ENCODE measurements around the gene BTNL9. TPM values are rescaled to one million over a fixed set of nuclear protein-coding genes. Genes with fewer than 3 reads are reported as not detected.
"Not testable (repeated sequence)": the region's sequence is repeated elsewhere in the genome, so short reads cannot be mapped to it uniquely, and the experiment has no call there.

Gene BTNL9
- total RNA-seq, 1 donor from 2014 or later, result 0.07 TPM

- no peak for DNase-seq (ENCODE audit: low read depth, low spot score)
Measured at GRCh38 chr5:181099602-181100086, 59.6 kb downstream of the BTNL9 start.

- no peak for DNase-seq (ENCODE audit: low read depth, low spot score)
Measured at GRCh38 chr5:181100121-181100875, 60.2 kb downstream of the BTNL9 start.

- DNase-seq (ENCODE audit: low read depth, low spot score), result not testable (repeated sequence)
Measured at GRCh38 chr5:181101030-181101641, 61.1 kb downstream of the BTNL9 start.

- not testable (repeated sequence) for DNase-seq (ENCODE audit: low read depth, low spot score)
Measured at GRCh38 chr5:181101930-181102674, 62.0 kb downstream of the BTNL9 start.

GRCh38 chr5:181104259-181104568, 64.1 kb downstream of the BTNL9 start:
- DNase-seq (ENCODE audit: low read depth, low spot score), result not testable (repeated sequence)

GRCh38 chr5:181104606-181105390, 64.7 kb downstream of the BTNL9 start:
- not testable (repeated sequence) for DNase-seq (ENCODE audit: low read depth, low spot score)

- DNase-seq (ENCODE audit: low read depth, low spot score), result no peak
Measured at GRCh38 chr5:181105391-181106025, 65.4 kb downstream of the BTNL9 start.

- DNase-seq (ENCODE audit: low read depth, low spot score), result no peak
Measured at GRCh38 chr5:181107699-181108098, 67.6 kb downstream of the BTNL9 start.

- no peak for DNase-seq (ENCODE audit: low read depth, low spot score)
Measured at GRCh38 chr5:181108578-181109165, 68.6 kb downstream of the BTNL9 start.

- no peak for DNase-seq (ENCODE audit: low read depth, low spot score)
Measured at GRCh38 chr5:181109489-181110013, 69.5 kb downstream of the BTNL9 start.

- DNase-seq (ENCODE audit: low read depth, low spot score), result no peak
Measured at GRCh38 chr5:181111010-181111409, 70.9 kb downstream of the BTNL9 start.

Other genes with a start within 250 kb of the BTNL9 start
- gene MGAT1, start 237.5 kb upstream of the BTNL9 start, total RNA-seq, result 84.3 and 86.0 TPM in 2 replicates
- 17.4 and 21.9 TPM in 2 replicates for gene ZFP62, start 179.0 kb upstream of the BTNL9 start, total RNA-seq
- not detected in 2 replicates for gene BTNL8, start 141.1 kb upstream of the BTNL9 start, total RNA-seq
- not detected in 2 replicates for gene BTNL3, start 51.4 kb upstream of the BTNL9 start, total RNA-seq
- gene OR2V1, start 90.9 kb downstream of the BTNL9 start, total RNA-seq, result not detected in 2 replicates
- not detected in 2 replicates for gene OR2V2, start 107.3 kb downstream of the BTNL9 start, total RNA-seq
- 15.5 and 16.9 TPM in 2 replicates for gene TRIM7, start 164.9 kb downstream of the BTNL9 start, total RNA-seq
- gene TRIM41, start 183.0 kb downstream of the BTNL9 start, total RNA-seq, result 10.9 and 11.7 TPM in 2 replicates
- 5,736 and 8,367 TPM in 2 replicates for gene RACK1, start 203.6 kb downstream of the BTNL9 start, total RNA-seq
- 4.2 and 8.0 TPM in 2 replicates for gene TRIM52, start 220.9 kb downstream of the BTNL9 start, total RNA-seq